ENCODE results near the gene LRRC75A. TPM values are rescaled to one million over a fixed set of nuclear protein-coding genes. Genes with fewer than 3 reads are reported as not detected.

The LRRC75A gene
- total and polyA plus RNA-seq, 2 experiments from 2014 or later: 5.3 to 26.2 TPM

- peak; percentile 60 for TF ChIP-seq ETS1 (IDR thresholded peaks at IDR 0.05)
- TF ChIP-seq JUNB (IDR thresholded peaks at IDR 0.05; ENCODE audit: unreplicated experiment): no peak
- peak; percentile 31; the same call in 1 of the 2 replicates for TF ChIP-seq NANOG (IDR thresholded peaks at IDR 0.05; ENCODE audit: borderline replicate concordance)
These were observed 53.3 kb downstream of the LRRC75A start (continued) for GRCh38 chr17:16438557-16439302.

GRCh38 chr17:16438173-16438556, 53.8 kb downstream of the LRRC75A start:
- no peak for DNase-seq (ENCODE audit: low spot score)
- H2AFZ ChIP-seq: no peak overlapping the region
- peak overlapping the region; percentile 64 for H3K4me2 ChIP-seq
- H3K27me3 Mint-ChIP-seq (ENCODE audit: insufficient read depth, low read depth, poor library complexity): peaks cover 64% of the 10 kb centered on the region
- peaks cover 44% of the 10 kb centered on the region for H3F3A ChIP-seq (replicated peaks; ENCODE audit: low read depth)
- H3K4me1 Mint-ChIP-seq: peaks cover 49% of the 10 kb centered on the region
- H3K27ac Mint-ChIP-seq: peak overlapping the region; percentile 97
- H3K9me2 ChIP-seq (ENCODE audit: insufficient read depth): no peaks in the 10 kb centered on the region
- peak overlapping the region; percentile 94 for H3K27ac ChIP-seq (ENCODE audit: low read depth)
- peak overlapping the region; percentile 42 for H3K4me3 ChIP-seq
- ATAC-seq: peak; percentile 12
- peaks cover 22% of the 10 kb centered on the region for H3K79me2 ChIP-seq (replicated peaks; ENCODE audit: insufficient read depth)
- H3K27me3 ChIP-seq (ENCODE audit: insufficient read depth): no peaks in the 10 kb centered on the region
- peaks cover 38% of the 10 kb centered on the region for H3K4me1 ChIP-seq (ENCODE audit: insufficient read depth)
- H3K4me3 Mint-ChIP-seq: peak overlapping the region; percentile 99
- H4K20me1 ChIP-seq (replicated peaks; ENCODE audit: insufficient read depth): peaks cover 25% of the 10 kb centered on the region
- H3K36me3 ChIP-seq (ENCODE audit: insufficient read depth): peaks cover 33% of the 10 kb centered on the region
- peaks cover 5% of the 10 kb centered on the region; the same call in 2 of the 3 replicates for H3K9me3 Mint-ChIP-seq
- TF ChIP-seq ZNF462 (CRISPR knock-in tag; IDR thresholded peaks at IDR 0.05) (no peak), CREB1 (CRISPR knock-in tag; IDR thresholded peaks at IDR 0.05; ENCODE audit: low read depth) (no peak), STAT1 (IDR thresholded peaks at IDR 0.05; ENCODE audit: unreplicated experiment) (no peak)
- H3K36me3 Mint-ChIP-seq (ENCODE audit: low read depth): peaks cover 45% of the 10 kb centered on the region
